Colonic mucosa (tissue), 4 donors: ENCODE measurements around the gene NYAP1. TPM values are rescaled to one million over a fixed set of nuclear protein-coding genes. Genes with fewer than 3 reads are reported as not detected.

Source experiments
- DNase-seq: peaks from one replicate; pipeline ENCODE4 v3.0.0-alpha.2; 2020
- H3K27ac ChIP-seq: fragments of 200-600 bp; one replicate; pipeline ENCODE4 v1.8.0; 2021
- H3K27me3 ChIP-seq: fragments of 200-600 bp; one replicate; pipeline ENCODE4 v1.8.0; 2021
- H3K36me3 ChIP-seq: fragments of 200-600 bp; one replicate; pipeline ENCODE4 v1.8.0; 2021
- H3K4me1 ChIP-seq: fragments of 200-600 bp; one replicate; pipeline ENCODE4 v1.8.0; 2021; ENCODE audit warnings: mild to moderate bottlenecking
- H3K4me3 ChIP-seq: fragments of 200-600 bp; one replicate; pipeline ENCODE4 v1.8.0; 2021
- H3K9ac ChIP-seq, 2 donors: one replicate each; pipeline ENCODE4 v1.7.0; 2013; ENCODE audit warnings: control low read depth in 2 of 2, low read depth in 2 of 2, low read length in 2 of 2
- H3K9me3 ChIP-seq: fragments of 200-600 bp; one replicate; pipeline ENCODE4 v1.8.0; 2021
- intact Hi-C: fragments of 100-400 bp; cut with DNase I; formaldehyde crosslinking; loops from one replicate; pipeline ENCODE4 v1.14.1; 2022
- total RNA-seq, 2 donors: library from RNA; stranded (reverse); fragmentation: NEBNext Ultra II Directional in 1 of 2; extraction: Animal tissue kit (Norgen Biotek cat#: 25700) in 1 of 2; gene quantifications; one replicate each; pipeline ENCODE4 v1.2.1, GENCODE V29; 2021
- TF ChIP-seq, protein P1 (sequence below): fragments of 200-600 bp; IDR thresholded peaks from one replicate; pipeline ENCODE4 v1.8.0; 2022; ENCODE audit warnings: antibody characterized with exemption, mild to moderate bottlenecking
- donor health status: healthy.
- donor health status: DM: no; HTN: no; CAD: no.
- donor health status: DM: no; HTN: no; CAD: no.

Gene NYAP1
- total RNA-seq, 2 donors from 2014 or later, result 0.44 to 0.69 TPM

DNA sequence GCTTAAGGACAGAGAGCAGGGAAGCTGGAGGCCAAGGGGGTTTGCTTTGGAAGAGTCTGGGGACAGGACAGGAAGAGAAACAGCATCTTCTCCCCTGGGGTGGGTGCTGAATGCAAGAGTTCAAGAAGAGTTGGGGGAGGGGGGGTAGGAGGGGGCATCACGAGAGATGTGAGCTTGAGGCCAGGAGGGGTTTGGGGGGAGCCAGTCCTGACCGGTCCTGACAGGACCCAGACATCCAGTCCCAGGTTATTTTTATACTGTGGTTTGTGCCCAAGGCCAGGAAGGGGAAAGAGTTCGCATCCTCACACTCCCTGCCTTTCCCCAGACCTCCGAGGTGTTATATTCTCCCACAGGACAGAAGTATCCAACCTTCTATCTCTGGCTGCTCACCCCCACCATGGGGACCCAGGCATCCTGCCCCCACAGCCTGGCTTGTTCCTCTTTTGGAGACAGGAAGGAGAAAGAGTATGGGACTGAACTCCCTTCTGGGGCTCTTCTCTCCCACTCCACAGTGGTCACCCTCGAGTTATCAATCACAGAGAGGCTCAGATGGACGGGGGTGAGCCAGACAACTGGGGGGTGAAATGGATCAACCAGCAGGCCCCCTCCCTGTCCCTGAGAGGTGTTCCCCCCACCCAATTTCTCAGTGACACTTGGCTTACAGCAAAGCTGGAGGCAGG is 7.5 kb upstream of the NYAP1 start:
- intact Hi-C loops, result no loop called here

DNA sequence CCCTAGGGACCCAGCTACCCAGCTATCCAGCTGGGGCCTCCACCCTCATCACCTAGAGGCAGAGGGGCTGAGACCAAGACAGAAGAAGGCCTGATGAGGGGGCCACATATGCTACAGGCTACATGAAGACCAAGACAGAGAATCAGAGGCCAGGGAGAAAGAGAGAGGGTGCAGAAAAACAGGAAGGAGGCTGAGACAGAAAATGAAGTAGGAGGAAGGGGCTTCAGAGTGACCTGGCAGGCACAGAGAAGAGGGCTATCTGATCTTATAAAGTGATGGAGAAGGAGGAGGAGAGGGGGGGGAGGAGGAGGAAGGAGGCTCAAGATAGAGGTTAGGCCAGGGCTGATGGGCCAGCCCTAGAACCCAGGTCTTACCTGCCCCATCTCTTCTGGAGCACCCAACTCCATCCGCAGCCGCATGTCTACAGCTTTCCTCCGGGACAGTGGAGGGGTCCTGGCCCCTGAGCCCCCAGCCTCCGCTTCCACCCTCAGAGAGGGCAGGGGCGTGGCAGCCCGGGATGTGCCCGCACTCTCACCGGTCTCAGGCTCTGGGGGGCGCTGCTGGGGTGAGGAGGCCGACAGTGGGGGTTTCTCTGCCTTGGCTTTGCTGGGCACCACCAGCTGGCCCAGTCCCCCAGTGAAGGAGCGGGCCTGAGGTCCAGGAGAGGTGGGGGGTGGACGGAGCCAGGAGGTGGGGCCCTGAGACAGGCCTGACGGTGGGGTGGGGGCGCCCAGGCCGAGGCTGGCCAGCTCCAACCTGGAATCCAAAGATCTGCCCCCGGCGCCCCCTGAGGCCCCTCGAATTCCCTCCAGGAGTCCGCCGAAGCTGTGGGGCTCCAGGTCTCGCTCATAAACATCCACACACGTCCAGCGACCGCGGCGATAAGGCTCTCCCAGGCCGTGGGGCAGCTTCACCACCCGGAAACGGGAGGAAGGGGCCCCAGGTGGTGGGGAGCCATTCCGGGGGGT is 6.5 kb upstream of the NYAP1 start:
- intact Hi-C loops, result no loop called here
- no peaks in the 10 kb centered on the region for H3K27me3 ChIP-seq
- DNase-seq, result peak; percentile 64
- peaks cover 20% of the 10 kb centered on the region for H3K4me1 ChIP-seq
- TF ChIP-seq, protein P1, sequence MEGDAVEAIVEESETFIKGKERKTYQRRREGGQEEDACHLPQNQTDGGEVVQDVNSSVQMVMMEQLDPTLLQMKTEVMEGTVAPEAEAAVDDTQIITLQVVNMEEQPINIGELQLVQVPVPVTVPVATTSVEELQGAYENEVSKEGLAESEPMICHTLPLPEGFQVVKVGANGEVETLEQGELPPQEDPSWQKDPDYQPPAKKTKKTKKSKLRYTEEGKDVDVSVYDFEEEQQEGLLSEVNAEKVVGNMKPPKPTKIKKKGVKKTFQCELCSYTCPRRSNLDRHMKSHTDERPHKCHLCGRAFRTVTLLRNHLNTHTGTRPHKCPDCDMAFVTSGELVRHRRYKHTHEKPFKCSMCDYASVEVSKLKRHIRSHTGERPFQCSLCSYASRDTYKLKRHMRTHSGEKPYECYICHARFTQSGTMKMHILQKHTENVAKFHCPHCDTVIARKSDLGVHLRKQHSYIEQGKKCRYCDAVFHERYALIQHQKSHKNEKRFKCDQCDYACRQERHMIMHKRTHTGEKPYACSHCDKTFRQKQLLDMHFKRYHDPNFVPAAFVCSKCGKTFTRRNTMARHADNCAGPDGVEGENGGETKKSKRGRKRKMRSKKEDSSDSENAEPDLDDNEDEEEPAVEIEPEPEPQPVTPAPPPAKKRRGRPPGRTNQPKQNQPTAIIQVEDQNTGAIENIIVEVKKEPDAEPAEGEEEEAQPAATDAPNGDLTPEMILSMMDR, result peak; percentile 18
- peaks cover 7% of the 10 kb centered on the region for H3K36me3 ChIP-seq
- peak overlapping the region; percentile 83 for H3K4me3 ChIP-seq
- peak overlapping the region; percentile 72 to 97 for H3K9ac ChIP-seq
- H3K27ac ChIP-seq, result peak overlapping the region; percentile 39
- no peaks in the 10 kb centered on the region for H3K9me3 ChIP-seq

More for the DNA sequence above, 7.5 kb upstream of the NYAP1 start:
- no peak overlapping the region for H3K27ac ChIP-seq
- no peak for DNase-seq
- H3K9me3 ChIP-seq, result no peaks in the 10 kb centered on the region
- peak overlapping the region; percentile 83 for H3K4me3 ChIP-seq
- H3K27me3 ChIP-seq, result no peaks in the 10 kb centered on the region
- TF ChIP-seq, protein P1, result no peak
- H3K36me3 ChIP-seq, result peaks cover 7% of the 10 kb centered on the region
- peak overlapping the region; percentile 50 to 97 for H3K9ac ChIP-seq
- peaks cover 20% of the 10 kb centered on the region for H3K4me1 ChIP-seq

DNA sequence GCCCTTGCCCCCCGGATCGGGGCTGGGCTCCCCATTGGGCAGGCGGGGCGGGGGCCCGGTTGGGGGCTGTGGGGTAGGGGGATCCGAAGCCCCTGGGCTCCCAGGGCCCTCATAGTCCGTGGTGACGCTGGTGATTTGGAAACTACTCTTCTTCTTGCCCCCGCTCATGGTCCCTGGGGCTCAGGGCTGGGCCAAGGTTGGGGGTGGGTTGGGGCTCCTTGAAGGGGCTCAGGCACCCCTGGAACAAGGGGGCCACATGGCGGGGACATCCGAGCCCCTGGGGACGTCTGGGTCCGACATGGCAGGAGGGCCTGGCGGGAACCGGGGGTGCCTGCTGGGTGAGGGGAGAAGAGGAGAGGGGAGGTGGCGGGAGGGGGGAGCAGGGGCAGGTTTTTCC is 5.9 kb upstream of the NYAP1 start:
- Histone ChIP-seq H3K9ac (peak overlapping the region; percentile 93 to 97), H3K27me3 (no peaks in the 10 kb centered on the region), H3K9me3 (no peaks in the 10 kb centered on the region), H3K4me1 (peaks cover 23% of the 10 kb centered on the region), H3K27ac (peak overlapping the region; percentile 39), H3K4me3 (peak overlapping the region; percentile 83), H3K36me3 (peaks cover 7% of the 10 kb centered on the region)
- TF ChIP-seq, protein P1, result no peak
- intact Hi-C loops, result no loop called here
- DNase-seq, result no peak

DNA sequence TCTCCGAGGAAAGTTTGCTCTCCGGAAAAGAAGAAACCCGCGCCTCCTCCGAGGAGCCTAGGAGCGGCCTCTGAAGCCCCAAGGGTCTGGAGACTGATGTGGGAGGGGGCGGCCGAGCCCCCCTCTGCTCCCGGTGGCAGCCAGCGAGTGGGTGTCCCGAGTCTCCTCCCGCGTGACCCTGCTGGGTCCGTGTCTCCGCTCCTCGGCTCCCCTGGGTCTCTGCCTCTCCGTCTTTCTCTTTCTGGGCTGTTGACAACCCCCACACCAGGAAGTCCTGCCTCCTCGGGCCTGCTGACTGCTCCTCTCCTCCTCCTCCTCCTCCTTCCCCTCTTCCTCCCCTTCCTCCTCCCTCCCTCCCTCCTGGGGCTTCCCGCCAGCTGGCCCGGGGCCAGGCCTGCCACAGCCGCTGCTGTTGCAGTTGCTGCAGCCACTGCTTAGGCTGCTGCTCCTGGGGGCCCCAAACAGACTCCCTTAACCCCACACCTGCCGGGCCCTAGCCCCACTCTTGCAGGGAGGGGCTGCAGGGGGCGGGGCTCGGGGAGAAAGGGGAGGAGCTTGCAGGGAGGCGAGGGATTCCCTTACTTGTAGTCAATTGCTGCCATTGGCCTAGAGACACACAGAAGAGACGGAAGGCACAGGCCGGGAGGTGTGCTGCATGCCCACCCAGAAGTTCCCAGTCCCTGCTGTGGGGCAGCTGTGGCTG is 4.6 kb upstream of the NYAP1 start, which contains the start of gene TSC22D4:
Gene TSC22D4, minus strand, starts transcription at position 257 of the 703 bp plus-strand sequence. CDS start 1,176 bp downstream, outside the sequence.
- TF ChIP-seq, protein P1, result no peak
- H3K4me1 ChIP-seq, result peaks cover 19% of the 10 kb centered on the region
- intact Hi-C loops, result no loop called here

DNA sequence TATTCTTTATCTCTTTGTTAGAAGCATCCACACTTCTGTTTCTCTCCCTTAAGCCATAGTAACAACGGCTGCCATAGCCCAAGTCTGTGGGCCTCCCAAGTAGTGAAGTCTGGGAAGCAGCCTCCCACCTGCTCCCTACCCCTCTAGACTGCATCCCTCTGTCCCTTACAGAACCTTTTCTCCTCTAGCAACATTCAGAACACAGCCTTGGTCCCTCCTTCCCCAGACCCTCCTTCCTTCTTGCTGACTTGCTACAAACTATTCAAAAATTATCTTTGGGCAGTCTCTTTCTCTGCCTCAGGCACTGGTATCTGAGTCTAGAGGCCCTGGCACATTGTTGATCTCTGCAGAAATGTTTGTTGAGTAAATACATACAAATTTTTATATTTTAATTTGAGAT is 2.3 kb upstream of the NYAP1 start:
- DNase-seq, result no peak
- Histone ChIP-seq H3K36me3 (no peaks in the 10 kb centered on the region), H3K27ac (no peak overlapping the region), H3K4me3 (no peak overlapping the region), H3K4me1 (peaks cover 10% of the 10 kb centered on the region), H3K9me3 (no peaks in the 10 kb centered on the region), H3K9ac (no peak overlapping the region), H3K27me3 (no peaks in the 10 kb centered on the region)
- intact Hi-C loops, result no loop called here
- TF ChIP-seq, protein P1, result no peak

More for the DNA sequence above, 4.6 kb upstream of the NYAP1 start, which contains the start of gene TSC22D4:
- Histone ChIP-seq H3K27ac (peak within 1 kb of the TSS; percentile 87), H3K36me3 (peaks cover 4% of the 10 kb centered on the region), H3K27me3 (no peaks in the 10 kb centered on the region), H3K4me3 (peak within 1 kb of the TSS; percentile 83), H3K9me3 (no peaks in the 10 kb centered on the region), H3K9ac (peak within 1 kb of the TSS; percentile 93 to 97)
- peak; percentile 98 for DNase-seq
